HG03139 (cell line): ENCODE data around the gene BAG5.
"Not testable (repeated sequence)": the region's sequence is repeated elsewhere in the genome, so short reads cannot be mapped to it uniquely, and the experiment has no call there.

Experiments
- ATAC-seq: cut with Tn5 transposase; IDR thresholded peaks from one replicate; pipeline ENCODE4 v1.9.1; 2021; ENCODE audit not compliant: unreplicated experiment

Gene BAG5

GRCh38 chr14:103562429-103563225 is at the start of gene BAG5, which contains the start of gene COA8:
Gene BAG5, minus strand, starts transcription at chr14:103562657. Its CDS starts 1,493 bp downstream, at chr14:103561164.
Gene COA8, plus strand, starts transcription at chr14:103562960. Its CDS starts 42 bp downstream, at chr14:103563002.
- peak; percentile 66 for ATAC-seq

GRCh38 chr14:103611215-103611614 is 48.8 kb upstream of the BAG5 start:
- ATAC-seq, result no peak

GRCh38 chr14:103609081-103609480 is 46.6 kb upstream of the BAG5 start:
- ATAC-seq, result not testable (repeated sequence)

- no peak for ATAC-seq
Observed at GRCh38 chr14:103607822-103608221, 45.4 kb upstream of the BAG5 start.

- ATAC-seq, result no peak
Observed at GRCh38 chr14:103606963-103607668, 44.7 kb upstream of the BAG5 start.

GRCh38 chr14:103604620-103605019 is 42.2 kb upstream of the BAG5 start:
- ATAC-seq, result no peak

- ATAC-seq, result no peak
Observed at GRCh38 chr14:103600503-103600902, 38.0 kb upstream of the BAG5 start.

- ATAC-seq, result no peak
Observed at GRCh38 chr14:103597623-103598377, 35.3 kb upstream of the BAG5 start.

GRCh38 chr14:103594265-103594664 is 31.8 kb upstream of the BAG5 start:
- no peak for ATAC-seq

GRCh38 chr14:103593577-103593976 is 31.1 kb upstream of the BAG5 start:
- peak; percentile 85 for ATAC-seq

- no peak for ATAC-seq
Observed at GRCh38 chr14:103584326-103584915, 22.0 kb upstream of the BAG5 start.

GRCh38 chr14:103581954-103582703 is 19.7 kb upstream of the BAG5 start:
- ATAC-seq, result no peak

- no peak for ATAC-seq
Observed at GRCh38 chr14:103581206-103581605, 18.7 kb upstream of the BAG5 start.

- ATAC-seq, result no peak
Observed at GRCh38 chr14:103578401-103579075, 16.1 kb upstream of the BAG5 start.

- ATAC-seq, result no peak
Observed at GRCh38 chr14:103576371-103577024, 14.0 kb upstream of the BAG5 start.

GRCh38 chr14:103574707-103575285 is 12.3 kb upstream of the BAG5 start:
- ATAC-seq, result no peak

GRCh38 chr14:103574104-103574503 is 11.6 kb upstream of the BAG5 start:
- no peak for ATAC-seq

- ATAC-seq, result no peak
Observed at GRCh38 chr14:103569408-103569807, 7.0 kb upstream of the BAG5 start.

- no peak for ATAC-seq
Observed at GRCh38 chr14:103568952-103569351, 6.5 kb upstream of the BAG5 start.
